ENCODE data around the gene MSANTD2. TPM values are rescaled to one million over a fixed set of nuclear protein-coding genes. Genes with fewer than 3 reads are reported as not detected.

Gene MSANTD2
- total and polyA plus RNA-seq, 3 donors from 2014 or later: 7.4 to 19.1 (median 11.3) TPM

GRCh38 chr11:124839128-124839971 is 39.1 kb upstream of the MSANTD2 start:
- 2 to 3% methylated on average over 5 to 73 of the region's 87 CpGs for WGBS, 2 donors
- Histone ChIP-seq H3K27me3 (no peaks in the 10 kb centered on the region), H3K27ac (no peak overlapping the region), H3K9me3 (no peaks in the 10 kb centered on the region), H3K4me3 (peak overlapping the region; percentile 31 to 38), H3K36me3 (ENCODE audit: low read depth, missing control alignments) (no peaks in the 10 kb centered on the region), H3K4me1 (peaks cover 14% of the 10 kb centered on the region)
- intact Hi-C loops (cut with DNase I; ENCODE audit: low total_unique reads): loop anchor here (5.0 to 10.0 kb wide), 2 partner anchors 75 to 172 kb away; partner anchors contain the start of gene ESAM
- DNase-seq: no peak
- TF ChIP-seq POLR2A (IDR thresholded peaks at IDR 0.05) (no peak), CTCF (IDR thresholded peaks at IDR 0.05) (no peak)

GRCh38 chr11:124838805-124839127 is 38.6 kb upstream of the MSANTD2 start:
- no peak for DNase-seq
- no peak overlapping the region for H3K27ac ChIP-seq
- WGBS, 2 donors: 14 to 34% methylated on average over 5 of the region's 5 CpGs
- H3K36me3 ChIP-seq (ENCODE audit: low read depth, missing control alignments): no peaks in the 10 kb centered on the region
- intact Hi-C loops (cut with DNase I; ENCODE audit: low total_unique reads): loop anchor here (5.0 to 10.0 kb wide), 2 partner anchors 74 to 171 kb away; partner anchors contain the start of gene ESAM
- TF ChIP-seq POLR2A (IDR thresholded peaks at IDR 0.05): no peak
- TF ChIP-seq CTCF (IDR thresholded peaks at IDR 0.05): no peak
- H3K4me3 ChIP-seq: peak overlapping the region in 1 of 2 donors; percentile 38
- H3K9me3 ChIP-seq: no peaks in the 10 kb centered on the region
- H3K27me3 ChIP-seq: no peaks in the 10 kb centered on the region
- H3K4me1 ChIP-seq: peaks cover 14% of the 10 kb centered on the region

DNA sequence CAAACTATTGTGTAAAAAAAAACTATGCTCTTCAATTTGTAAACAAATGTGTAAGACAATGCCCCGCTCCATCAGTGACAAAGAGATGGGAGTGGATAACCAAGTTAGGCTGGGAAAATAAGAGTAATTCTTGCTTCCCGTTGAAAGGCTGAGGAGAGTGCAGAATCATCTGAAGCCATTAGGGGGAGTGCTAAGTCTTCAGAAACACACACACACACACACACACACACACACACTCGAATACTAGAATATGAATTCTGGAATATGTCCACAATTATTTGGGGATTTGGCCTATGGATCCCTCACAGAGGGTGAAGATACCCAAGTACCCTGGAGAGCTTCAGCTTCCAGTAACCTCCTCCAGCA is 37.3 kb upstream of the MSANTD2 start:
- 31 to 46% methylated on average over 3 of the region's 3 CpGs for WGBS, 2 donors
- H3K9me3 ChIP-seq: no peaks in the 10 kb centered on the region
- H3K36me3 ChIP-seq (ENCODE audit: low read depth, missing control alignments): no peaks in the 10 kb centered on the region
- no peak overlapping the region for H3K27ac ChIP-seq
- peak; percentile 33 for DNase-seq
- no peak overlapping the region for H3K4me3 ChIP-seq
- intact Hi-C loops (cut with DNase I; ENCODE audit: low total_unique reads): loop anchor here (5.0 to 10.0 kb wide), 2 partner anchors 73 to 170 kb away; partner anchors contain the start of gene ESAM
- peaks cover 14% of the 10 kb centered on the region for H3K4me1 ChIP-seq
- H3K27me3 ChIP-seq: no peaks in the 10 kb centered on the region
- TF ChIP-seq CTCF (IDR thresholded peaks at IDR 0.05): peak in 1 of 3 experiments; percentile 40
- TF ChIP-seq POLR2A (IDR thresholded peaks at IDR 0.05): no peak

- H3K36me3 ChIP-seq (ENCODE audit: low read depth, missing control alignments): no peaks in the 10 kb centered on the region
- intact Hi-C loops (cut with DNase I; ENCODE audit: low total_unique reads): loop anchor here (5.0 to 10.0 kb wide), 2 partner anchors 71 to 169 kb away; partner anchors contain the start of gene ESAM
- no peak overlapping the region for H3K27ac ChIP-seq
- WGBS, 2 donors: 72 to 76% methylated on average over 8 of the region's 8 CpGs
- no peaks in the 10 kb centered on the region for H3K9me3 ChIP-seq
- H3K27me3 ChIP-seq: no peaks in the 10 kb centered on the region
- TF ChIP-seq CTCF (IDR thresholded peaks at IDR 0.05) (no peak), POLR2A (IDR thresholded peaks at IDR 0.05) (no peak)
- H3K4me3 ChIP-seq: no peak overlapping the region
- DNase-seq: no peak
- H3K4me1 ChIP-seq: peaks cover 14% of the 10 kb centered on the region
Measured at GRCh38 chr11:124835918-124836317, 35.7 kb upstream of the MSANTD2 start.
